Sigmoid colon (tissue), 7 donors: Measurements from ENCODE around the gene IFIT1B. TPM values are rescaled to one million over a fixed set of nuclear protein-coding genes. Genes with fewer than 3 reads are reported as not detected.
A peak's percentile ranks its signal among the peaks of the same experiment; 100 is the strongest.

Experiments used
- DNase-seq: peaks from one replicate; pipeline ENCODE4 v3.0.0-alpha.2; 2019
- H3K27ac ChIP-seq, 4 donors: fragments of 200-600 bp; sonication (generic); one replicate each; pipeline ENCODE4 v1.5.1; 2016 to 2019; ENCODE audit warnings: mild to moderate bottlenecking in 1 of 4
- H3K27me3 ChIP-seq, 3 donors: fragments of 200-600 bp; sonication (generic); one replicate each; pipeline ENCODE4 v1.5.1; 2019; ENCODE audit warnings: mild to moderate bottlenecking in 1 of 3
- H3K36me3 ChIP-seq, 4 donors: fragments of 200-600 bp; sonication (generic); one replicate each; pipeline ENCODE4 v1.5.1; 2016 to 2019
- H3K4me1 ChIP-seq, 4 donors: fragments of 200-600 bp; sonication (generic); one replicate each; pipeline ENCODE4 v1.5.1; 2017 to 2019
- H3K4me3 ChIP-seq, 4 donors: fragments of 200-600 bp; sonication (generic); one replicate each; pipeline ENCODE4 v1.5.1; 2017 to 2019; ENCODE audit warnings: mild to moderate bottlenecking in 2 of 4, moderate library complexity in 1 of 4
- H3K9me3 ChIP-seq, 4 donors: fragments of 200-600 bp in 3 of 4; sonication (generic) in 3 of 4; one replicate each; pipeline versions ENCODE4 v1.5.1 to v1.6.1; 2013 to 2019
- CTCF ChIP-seq, 4 experiments: fragments of 450-650 bp in 3 of 4; fragments of 200-600 bp in 1 of 4; IDR thresholded peaks; one replicate each; pipeline ENCODE4 v1.5.1; 2016 to 2019; ENCODE audit warnings: antibody characterized with exemption in 4 of 4, mild to moderate bottlenecking in 3 of 4, moderate library complexity in 2 of 4
- EP300 ChIP-seq, 4 donors: sonication (generic); formaldehyde crosslinking; IDR thresholded peaks; one replicate each; pipeline ENCODE4 v1.6.1; 2017; ENCODE audit warnings: antibody characterized with exemption in 4 of 4
- POLR2A ChIP-seq, 2 donors: fragments of 450-650 bp; IDR thresholded peaks; one replicate each; pipeline ENCODE4 v1.6.1; 2016; ENCODE audit warnings: antibody characterized with exemption in 2 of 2, mild to moderate bottlenecking in 2 of 2, moderate library complexity in 2 of 2
- POLR2AphosphoS5 ChIP-seq, 4 donors: sonication (generic); formaldehyde crosslinking; IDR thresholded peaks; one replicate each; pipeline ENCODE4 v1.6.1; 2017; ENCODE audit warnings: antibody characterized with exemption in 4 of 4
- WGBS, 2 donors: extraction: QIAGEN DNeasy Blood & Tissue Kit; methylation state at CpG; one replicate each; pipeline ENCODE4 v1.1.7; 2013; 5-methylcytosine and 5-hydroxymethylcytosine counted together
- intact Hi-C: fragments of 100-400 bp; cut with DNase I; formaldehyde crosslinking; loops from one replicate; pipeline ENCODE4 v1.15.1; 2023
- polyA plus RNA-seq, 3 donors: library from polyadenylated mRNA; stranded (reverse); fragments of 200-250 nt; gene quantifications; one replicate each; pipeline ENCODE4 v1.2.3, GENCODE V29; 2013
- total RNA-seq, 4 donors: library from RNA; depleted of rRNA; stranded (reverse); fragments of >200 nt; gene quantifications; one replicate each; pipeline ENCODE4 v1.1.0, GENCODE V29; 2016
- donor health status: healthy with polysubstance abuse.
- donor health status: Bipolar disorder and iron deficiency.
- donor health status: healthy.

The IFIT1B gene
- total and polyA plus RNA-seq, 7 donors = not detected

- Histone ChIP-seq H3K9me3 (no peaks in the 10 kb centered on the region), H3K36me3 (no peaks in the 10 kb centered on the region), H3K4me1 (peaks cover 0 to 53% (median 38%) of the 10 kb centered on the region in 4 donors), H3K27ac (peak overlapping the region; percentile 67 to 76 (median 70)), H3K4me3 (peak overlapping the region; percentile 14 to 43 (median 37)), H3K27me3 (no peaks in the 10 kb centered on the region)
- DNase-seq = no peak
- intact Hi-C loops = no loop called here
- 1 to 6% methylated on average over 5 of the region's 5 CpGs for WGBS, 2 donors
- TF ChIP-seq POLR2A (IDR thresholded peaks at IDR 0.05) (no peak), EP300 (IDR thresholded peaks at IDR 0.05) (no peak), POLR2AphosphoS5 (IDR thresholded peaks at IDR 0.05) (peak in 3 of 4 donors; percentile 43 to 63 (median 43)), CTCF (IDR thresholded peaks at IDR 0.05) (no peak)
Measured at GRCh38 chr10:89332123-89332633, 45.7 kb upstream of the IFIT1B start.

GRCh38 chr10:89335226-89335625 lies 42.6 kb upstream of the IFIT1B start:
- H3K27me3 ChIP-seq = no peaks in the 10 kb centered on the region
- TF ChIP-seq POLR2A (IDR thresholded peaks at IDR 0.05) (no peak), CTCF (IDR thresholded peaks at IDR 0.05) (no peak), POLR2AphosphoS5 (IDR thresholded peaks at IDR 0.05) (no peak), EP300 (IDR thresholded peaks at IDR 0.05) (no peak)
- peaks cover 0 to 31% (median 22%) of the 10 kb centered on the region in 4 donors for H3K4me1 ChIP-seq
- no peak overlapping the region for H3K27ac ChIP-seq
- H3K4me3 ChIP-seq = no peak overlapping the region
- no peak for DNase-seq
- H3K36me3 ChIP-seq = peaks cover 0 to 27% (median 6%) of the 10 kb centered on the region in 4 donors
- no peaks in the 10 kb centered on the region for H3K9me3 ChIP-seq
- 95 to 97% methylated on average over 3 of the region's 3 CpGs for WGBS, 2 donors
- intact Hi-C loops = no loop called here

GRCh38 chr10:89336241-89336640 lies 41.6 kb upstream of the IFIT1B start:
- Histone ChIP-seq H3K4me1 (peaks cover 0 to 25% (median 20%) of the 10 kb centered on the region in 4 donors), H3K27ac (no peak overlapping the region), H3K36me3 (peaks cover 0 to 27% (median 6%) of the 10 kb centered on the region in 4 donors), H3K4me3 (no peak overlapping the region), H3K27me3 (no peaks in the 10 kb centered on the region), H3K9me3 (no peaks in the 10 kb centered on the region)
- TF ChIP-seq EP300 (IDR thresholded peaks at IDR 0.05) (no peak), POLR2A (IDR thresholded peaks at IDR 0.05) (no peak), POLR2AphosphoS5 (IDR thresholded peaks at IDR 0.05) (no peak), CTCF (IDR thresholded peaks at IDR 0.05) (no peak)
- no peak for DNase-seq
- intact Hi-C loops = no loop called here
- WGBS, 2 donors = 91 to 92% methylated on average over 3 of the region's 3 CpGs

- WGBS, 2 donors = 87 to 89% methylated on average over 6 of the region's 6 CpGs
- Histone ChIP-seq H3K27ac (no peak overlapping the region), H3K9me3 (no peaks in the 10 kb centered on the region), H3K27me3 (no peaks in the 10 kb centered on the region), H3K36me3 (peaks cover 0 to 27% (median 6%) of the 10 kb centered on the region in 4 donors), H3K4me1 (peaks cover 0 to 24% (median 17%) of the 10 kb centered on the region in 4 donors), H3K4me3 (no peak overlapping the region)
- DNase-seq = no peak
- TF ChIP-seq CTCF (IDR thresholded peaks at IDR 0.05) = no peak
- TF ChIP-seq POLR2AphosphoS5 (IDR thresholded peaks at IDR 0.05) = no peak
- no peak for TF ChIP-seq POLR2A (IDR thresholded peaks at IDR 0.05)
- no peak for TF ChIP-seq EP300 (IDR thresholded peaks at IDR 0.05)
- intact Hi-C loops = no loop called here
Measured at GRCh38 chr10:89337484-89337883, 40.4 kb upstream of the IFIT1B start.

GRCh38 chr10:89338713-89339112 lies 39.1 kb upstream of the IFIT1B start:
- no peak for TF ChIP-seq EP300 (IDR thresholded peaks at IDR 0.05)
- no peak for TF ChIP-seq CTCF (IDR thresholded peaks at IDR 0.05)
- TF ChIP-seq POLR2A (IDR thresholded peaks at IDR 0.05) = no peak
- no peak for TF ChIP-seq POLR2AphosphoS5 (IDR thresholded peaks at IDR 0.05)
- Histone ChIP-seq H3K27me3 (no peaks in the 10 kb centered on the region), H3K36me3 (peaks cover 0 to 27% (median 6%) of the 10 kb centered on the region in 4 donors), H3K9me3 (no peaks in the 10 kb centered on the region), H3K4me3 (no peak overlapping the region), H3K4me1 (peaks cover 0 to 11% (median 5%) of the 10 kb centered on the region in 4 donors), H3K27ac (no peak overlapping the region)
- DNase-seq = no peak
- intact Hi-C loops = no loop called here
- 95 to 96% methylated on average over 3 of the region's 3 CpGs for WGBS, 2 donors
